ENCODE results near the gene ATP8A2.

Gene ATP8A2

GRCh38 chr13:25988661-25989060 is 616.9 kb downstream of the ATP8A2 start:
- H3K9me3 ChIP-seq (ENCODE audit: control insufficient read depth, low read length), result no peaks in the 10 kb centered on the region
- no CpG with 5 or more reads among the region's 3 CpGs for WGBS, 2 experiments (ENCODE audit: insufficient coverage in 2 of 2)
- no peak overlapping the region for H3K4me3 ChIP-seq (ENCODE audit: extremely low read depth, insufficient read depth, low read length, poor library complexity, severe bottlenecking)
- H3K36me3 ChIP-seq (ENCODE audit: control insufficient read depth, insufficient read depth, low read length), result no peaks in the 10 kb centered on the region
- H3K27ac ChIP-seq (ENCODE audit: low read depth, low read length, severe bottlenecking), result no peak overlapping the region
- H3K4me1 ChIP-seq (ENCODE audit: control insufficient read depth, insufficient read depth, low read length, poor library complexity, severe bottlenecking), result peaks cover 8% of the 10 kb centered on the region

GRCh38 chr13:25990801-25991200 is 619.0 kb downstream of the ATP8A2 start:
- no peak overlapping the region for H3K4me3 ChIP-seq (ENCODE audit: extremely low read depth, insufficient read depth, low read length, poor library complexity, severe bottlenecking)
- 72 to 78% methylated on average over 10 of the region's 10 CpGs for WGBS, 2 experiments (ENCODE audit: insufficient coverage in 2 of 2)
- no peaks in the 10 kb centered on the region for H3K36me3 ChIP-seq (ENCODE audit: control insufficient read depth, insufficient read depth, low read length)
- H3K9me3 ChIP-seq (ENCODE audit: control insufficient read depth, low read length), result no peaks in the 10 kb centered on the region
- no peak overlapping the region for H3K27ac ChIP-seq (ENCODE audit: low read depth, low read length, severe bottlenecking)
- H3K4me1 ChIP-seq (ENCODE audit: control insufficient read depth, insufficient read depth, low read length, poor library complexity, severe bottlenecking), result peaks cover 8% of the 10 kb centered on the region

GRCh38 chr13:25992076-25992475 is 620.3 kb downstream of the ATP8A2 start:
- Histone ChIP-seq H3K36me3 (ENCODE audit: control insufficient read depth, insufficient read depth, low read length) (no peaks in the 10 kb centered on the region), H3K4me1 (ENCODE audit: control insufficient read depth, insufficient read depth, low read length, poor library complexity, severe bottlenecking) (peaks cover 8% of the 10 kb centered on the region), H3K9me3 (ENCODE audit: control insufficient read depth, low read length) (no peaks in the 10 kb centered on the region), H3K4me3 (ENCODE audit: extremely low read depth, insufficient read depth, low read length, poor library complexity, severe bottlenecking) (no peak overlapping the region), H3K27ac (ENCODE audit: low read depth, low read length, severe bottlenecking) (no peak overlapping the region)
- WGBS, 2 experiments (ENCODE audit: insufficient coverage in 2 of 2), result no CpG with 5 or more reads among the region's 1 CpG

- WGBS, 2 experiments (ENCODE audit: insufficient coverage in 2 of 2), result no CpG with 5 or more reads among the region's 1 CpG
- Histone ChIP-seq H3K4me1 (ENCODE audit: control insufficient read depth, insufficient read depth, low read length, poor library complexity, severe bottlenecking) (no peaks in the 10 kb centered on the region), H3K9me3 (ENCODE audit: control insufficient read depth, low read length) (no peaks in the 10 kb centered on the region), H3K36me3 (ENCODE audit: control insufficient read depth, insufficient read depth, low read length) (no peaks in the 10 kb centered on the region), H3K4me3 (ENCODE audit: extremely low read depth, insufficient read depth, low read length, poor library complexity, severe bottlenecking) (no peak overlapping the region), H3K27ac (ENCODE audit: low read depth, low read length, severe bottlenecking) (no peak overlapping the region)
Measured at GRCh38 chr13:26007261-26008125, 635.7 kb downstream of the ATP8A2 start.

- H3K4me3 ChIP-seq (ENCODE audit: extremely low read depth, insufficient read depth, low read length, poor library complexity, severe bottlenecking), result no peak overlapping the region
- no peaks in the 10 kb centered on the region for H3K36me3 ChIP-seq (ENCODE audit: control insufficient read depth, insufficient read depth, low read length)
- H3K9me3 ChIP-seq (ENCODE audit: control insufficient read depth, low read length), result no peaks in the 10 kb centered on the region
- WGBS, 2 experiments (ENCODE audit: insufficient coverage in 2 of 2), result 74 to 87% methylated on average over 11 to 12 of the region's 13 CpGs
- no peak overlapping the region for H3K27ac ChIP-seq (ENCODE audit: low read depth, low read length, severe bottlenecking)
- no peaks in the 10 kb centered on the region for H3K4me1 ChIP-seq (ENCODE audit: control insufficient read depth, insufficient read depth, low read length, poor library complexity, severe bottlenecking)
Measured at GRCh38 chr13:26010487-26011207, 638.9 kb downstream of the ATP8A2 start.

- Histone ChIP-seq H3K27ac (ENCODE audit: low read depth, low read length, severe bottlenecking) (no peak overlapping the region), H3K36me3 (ENCODE audit: control insufficient read depth, insufficient read depth, low read length) (no peaks in the 10 kb centered on the region), H3K9me3 (ENCODE audit: control insufficient read depth, low read length) (no peaks in the 10 kb centered on the region), H3K4me3 (ENCODE audit: extremely low read depth, insufficient read depth, low read length, poor library complexity, severe bottlenecking) (no peak overlapping the region), H3K4me1 (ENCODE audit: control insufficient read depth, insufficient read depth, low read length, poor library complexity, severe bottlenecking) (no peaks in the 10 kb centered on the region)
- 69 to 76% methylated on average over 4 of the region's 4 CpGs for WGBS, 2 experiments (ENCODE audit: insufficient coverage in 2 of 2)
Measured at GRCh38 chr13:26011208-26011573, 639.4 kb downstream of the ATP8A2 start.

GRCh38 chr13:26011996-26012821 is 640.4 kb downstream of the ATP8A2 start:
- WGBS, 2 experiments (ENCODE audit: insufficient coverage in 2 of 2), result 91 to 94% methylated on average over 33 to 36 of the region's 53 CpGs
- no peaks in the 10 kb centered on the region for H3K4me1 ChIP-seq (ENCODE audit: control insufficient read depth, insufficient read depth, low read length, poor library complexity, severe bottlenecking)
- H3K9me3 ChIP-seq (ENCODE audit: control insufficient read depth, low read length), result no peaks in the 10 kb centered on the region
- H3K36me3 ChIP-seq (ENCODE audit: control insufficient read depth, insufficient read depth, low read length), result no peaks in the 10 kb centered on the region
- no peak overlapping the region for H3K27ac ChIP-seq (ENCODE audit: low read depth, low read length, severe bottlenecking)
- H3K4me3 ChIP-seq (ENCODE audit: extremely low read depth, insufficient read depth, low read length, poor library complexity, severe bottlenecking), result no peak overlapping the region

GRCh38 chr13:26012995-26013394 is 641.2 kb downstream of the ATP8A2 start:
- Histone ChIP-seq H3K4me1 (ENCODE audit: control insufficient read depth, insufficient read depth, low read length, poor library complexity, severe bottlenecking) (peaks cover 2% of the 10 kb centered on the region), H3K4me3 (ENCODE audit: extremely low read depth, insufficient read depth, low read length, poor library complexity, severe bottlenecking) (no peak overlapping the region), H3K27ac (ENCODE audit: low read depth, low read length, severe bottlenecking) (no peak overlapping the region), H3K36me3 (ENCODE audit: control insufficient read depth, insufficient read depth, low read length) (no peaks in the 10 kb centered on the region), H3K9me3 (ENCODE audit: control insufficient read depth, low read length) (no peaks in the 10 kb centered on the region)
- WGBS, 2 experiments (ENCODE audit: insufficient coverage in 2 of 2), result 83% methylated on average over 2 of the region's 9 CpGs; no CpG with 5 or more reads in 1 of the 2 experiments

- Histone ChIP-seq H3K9me3 (ENCODE audit: control insufficient read depth, low read length) (no peaks in the 10 kb centered on the region), H3K4me3 (ENCODE audit: extremely low read depth, insufficient read depth, low read length, poor library complexity, severe bottlenecking) (no peak overlapping the region), H3K27ac (ENCODE audit: low read depth, low read length, severe bottlenecking) (no peak overlapping the region), H3K4me1 (ENCODE audit: control insufficient read depth, insufficient read depth, low read length, poor library complexity, severe bottlenecking) (peaks cover 13% of the 10 kb centered on the region), H3K36me3 (ENCODE audit: control insufficient read depth, insufficient read depth, low read length) (no peaks in the 10 kb centered on the region)
- 88 to 96% methylated on average over 3 to 4 of the region's 10 CpGs for WGBS, 2 experiments (ENCODE audit: insufficient coverage in 2 of 2)
Measured at GRCh38 chr13:26015271-26016125, 643.7 kb downstream of the ATP8A2 start.

- Histone ChIP-seq H3K27ac (ENCODE audit: low read depth, low read length, severe bottlenecking) (no peak overlapping the region), H3K4me1 (ENCODE audit: control insufficient read depth, insufficient read depth, low read length, poor library complexity, severe bottlenecking) (peaks cover 13% of the 10 kb centered on the region), H3K36me3 (ENCODE audit: control insufficient read depth, insufficient read depth, low read length) (no peaks in the 10 kb centered on the region), H3K4me3 (ENCODE audit: extremely low read depth, insufficient read depth, low read length, poor library complexity, severe bottlenecking) (no peak overlapping the region), H3K9me3 (ENCODE audit: control insufficient read depth, low read length) (no peaks in the 10 kb centered on the region)
- 91 to 95% methylated on average over 3 to 6 of the region's 6 CpGs for WGBS, 2 experiments (ENCODE audit: insufficient coverage in 2 of 2)
Measured at GRCh38 chr13:26016189-26016588, 644.4 kb downstream of the ATP8A2 start.

All from mesodermal cell (in vitro differentiated cells).